Cardiac septum (tissue), 1 donor: ENCODE results near the gene CTNNA3. TPM values are rescaled to one million over a fixed set of nuclear protein-coding genes. Genes with fewer than 3 reads are reported as not detected.

Experiments
- DNase-seq: peaks from one replicate; pipeline ENCODE4 v3.0.0-alpha.2; 2020; ENCODE audit warnings: low spot score
- intact Hi-C: fragments of 100-400 bp; cut with DNase I; formaldehyde crosslinking; loops from one replicate; pipeline ENCODE4 v1.14.0; 2022
- total RNA-seq: library from RNA; stranded (reverse); fragmentation: NEBNext Ultra II Directional; extraction: Animal tissue kit (Norgen Biotek cat#: 25700); gene quantifications from one replicate; pipeline ENCODE4 v1.2.1, GENCODE V29; 2021
- donor health status: DM: no; HTN: no; CAD: no.

The CTNNA3 gene
- total RNA-seq, 1 donor from 2014 or later: 198 TPM

DNA sequence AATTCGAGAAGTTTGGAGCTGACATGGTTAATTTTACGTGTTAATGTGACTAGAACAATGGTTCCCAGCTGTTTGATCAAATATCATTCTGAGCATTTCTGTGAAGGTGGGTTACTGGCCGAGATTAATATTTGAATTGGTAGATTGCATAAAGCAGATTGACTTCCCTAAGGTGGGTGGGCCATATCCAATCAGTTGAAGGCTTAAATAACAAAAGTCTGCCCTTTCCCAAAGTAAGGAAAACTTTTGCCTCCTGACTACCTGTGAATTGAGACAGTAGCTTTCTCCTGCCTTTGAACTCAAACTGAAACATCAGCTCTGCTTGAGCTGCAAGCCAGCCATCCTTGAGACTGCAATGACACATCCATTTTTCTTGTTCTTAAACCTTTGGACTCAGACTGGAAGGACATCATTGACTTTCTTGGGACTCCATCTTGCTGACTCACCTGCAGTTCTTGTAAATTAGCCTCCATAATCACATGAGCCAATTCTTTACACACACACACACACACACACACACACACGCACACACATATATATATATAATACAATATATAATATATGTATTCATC is 833.2 kb downstream of the CTNNA3 start:
- DNase-seq: no peak
- intact Hi-C loops: no loop called here

DNA sequence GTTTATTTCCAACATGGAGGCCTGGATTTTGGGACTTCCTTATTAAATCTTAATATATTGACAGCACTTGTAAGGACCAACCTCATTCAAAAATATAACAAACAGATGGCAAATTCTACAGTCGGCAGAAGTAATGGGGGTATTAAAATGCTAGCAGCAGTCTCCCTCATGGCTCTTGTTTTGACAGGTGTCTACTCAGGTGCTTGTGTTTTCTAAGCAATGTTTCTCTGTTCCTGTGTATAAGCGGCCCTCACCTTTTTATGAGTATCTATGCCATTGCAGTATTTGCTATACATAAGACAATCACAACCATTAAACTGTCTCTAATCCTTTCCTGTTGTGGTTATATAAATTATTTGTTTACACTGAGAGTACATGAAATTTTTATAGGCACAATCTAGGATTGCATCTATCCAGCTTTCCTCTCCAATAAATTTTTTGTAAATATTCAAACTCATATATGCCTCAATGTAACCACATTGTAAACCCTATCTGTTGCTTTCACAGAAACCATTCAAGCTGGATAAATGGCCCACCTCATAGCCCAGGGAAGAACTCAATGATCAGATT is 835.5 kb downstream of the CTNNA3 start:
- intact Hi-C loops: no loop called here
- no peak for DNase-seq

DNA sequence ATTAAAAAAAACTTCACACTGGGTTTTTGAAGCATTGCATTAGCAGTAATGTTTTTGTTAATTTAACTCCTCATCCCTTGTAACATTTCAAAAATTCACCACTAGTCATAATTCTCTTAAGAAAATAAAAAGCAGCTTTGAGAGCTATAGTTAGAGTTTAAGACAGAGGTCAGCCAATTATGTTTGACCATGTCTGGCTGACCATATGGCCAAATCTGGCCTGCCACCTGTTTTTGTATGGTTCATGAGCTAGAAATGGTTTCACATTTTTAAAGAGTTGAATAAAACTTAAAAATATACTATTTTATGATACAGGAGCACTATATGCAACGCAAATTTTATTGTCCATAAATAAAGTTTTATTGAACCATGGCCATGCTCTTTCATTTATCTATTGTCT is 843.2 kb downstream of the CTNNA3 start:
- no peak for DNase-seq
- intact Hi-C loops: no loop called here

DNA sequence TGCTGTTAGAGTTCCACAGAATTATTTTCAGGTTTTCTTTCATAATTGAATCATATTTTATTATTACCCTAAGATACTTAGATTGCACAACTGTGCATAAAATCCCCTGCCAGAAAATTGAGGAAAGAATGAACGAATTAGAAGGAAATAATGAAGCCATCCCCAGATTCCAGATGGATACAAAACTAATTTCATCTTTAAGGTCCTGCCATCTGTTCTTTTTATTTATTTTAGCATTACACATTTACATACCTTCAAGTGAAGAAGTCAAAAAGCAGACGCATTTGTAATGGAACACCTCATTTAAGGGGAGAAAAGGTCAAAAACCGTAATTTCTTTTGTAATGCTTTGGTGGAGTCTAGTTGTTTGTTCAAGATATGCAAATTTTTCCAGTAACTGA is 847.1 kb downstream of the CTNNA3 start:
- intact Hi-C loops: no loop called here
- DNase-seq: no peak

DNA sequence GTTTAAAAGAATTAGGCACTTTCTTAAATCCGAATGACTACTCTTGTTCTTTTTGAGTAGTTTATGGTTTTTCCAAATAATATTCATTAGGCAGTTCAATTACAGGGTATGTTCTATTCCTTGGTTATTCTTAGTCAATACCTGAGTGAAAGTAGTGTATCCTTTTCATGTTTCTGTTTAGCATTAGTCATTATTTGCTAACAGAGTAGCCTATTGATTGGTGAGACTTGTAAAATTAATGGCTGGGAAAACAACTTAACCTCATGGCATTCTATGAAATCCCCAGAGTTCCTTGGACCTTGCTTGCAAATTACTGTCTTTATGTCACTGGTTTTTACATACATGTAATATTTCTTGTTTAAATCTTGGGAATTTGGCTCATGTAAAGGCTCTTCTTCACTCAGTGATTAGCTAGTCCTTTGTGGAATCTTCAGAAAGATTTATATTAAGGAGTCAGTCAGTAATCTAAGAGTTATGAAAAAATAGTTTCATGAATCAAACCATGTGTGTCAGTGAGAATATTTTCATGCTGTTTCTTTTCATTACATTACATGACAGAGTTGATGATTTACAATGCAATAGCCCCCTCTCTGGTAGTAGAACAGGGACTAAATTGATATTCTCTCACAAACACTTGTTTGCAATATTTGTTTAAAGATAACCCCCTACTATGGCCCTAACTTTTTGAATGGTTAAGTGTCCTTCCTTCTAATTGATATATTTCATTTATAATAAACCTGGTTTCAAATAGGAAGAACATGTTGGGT is 851.6 kb downstream of the CTNNA3 start:
- no peak for DNase-seq
- intact Hi-C loops: no loop called here

DNA sequence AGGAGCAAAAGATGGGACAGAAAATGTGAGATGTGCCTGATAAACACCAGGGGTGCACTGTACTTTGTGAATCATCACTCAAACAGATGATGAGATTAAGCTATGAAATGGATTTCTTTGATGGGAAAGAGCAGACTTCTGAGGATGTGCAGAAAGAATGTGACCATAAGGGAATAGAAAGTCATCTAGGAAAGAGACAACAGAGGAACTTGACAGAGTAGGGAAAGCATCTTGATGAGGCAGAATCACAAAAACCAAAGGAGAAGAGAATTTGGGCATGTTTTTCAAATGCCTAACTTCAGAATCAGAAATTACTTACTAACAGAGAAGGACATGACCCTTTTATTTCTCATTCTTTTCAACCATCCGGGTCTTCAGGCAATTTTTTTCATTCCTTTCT is 852.6 kb downstream of the CTNNA3 start:
- intact Hi-C loops: no loop called here

DNA sequence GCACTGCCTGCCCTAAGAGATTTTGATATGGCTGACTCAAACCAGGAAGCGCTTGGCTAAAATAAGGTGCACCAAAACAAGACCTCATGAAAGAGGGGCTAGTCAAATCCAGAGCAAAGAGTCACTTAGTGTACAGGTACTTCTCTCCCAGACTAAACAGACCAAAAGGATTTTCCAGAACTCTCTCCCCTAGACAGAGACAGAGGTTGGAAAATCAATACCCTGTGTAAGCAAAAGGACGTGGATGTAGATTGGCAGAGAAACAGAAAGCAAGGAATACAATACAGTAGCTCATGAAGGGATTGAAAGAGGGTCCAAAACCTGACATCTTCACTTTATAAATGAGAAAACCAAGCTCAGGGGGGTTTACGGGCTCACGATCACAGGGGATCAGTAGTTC is 853.1 kb downstream of the CTNNA3 start:
- intact Hi-C loops: no loop called here

More for the DNA sequence above, 852.6 kb downstream of the CTNNA3 start:
- no peak for DNase-seq

DNA sequence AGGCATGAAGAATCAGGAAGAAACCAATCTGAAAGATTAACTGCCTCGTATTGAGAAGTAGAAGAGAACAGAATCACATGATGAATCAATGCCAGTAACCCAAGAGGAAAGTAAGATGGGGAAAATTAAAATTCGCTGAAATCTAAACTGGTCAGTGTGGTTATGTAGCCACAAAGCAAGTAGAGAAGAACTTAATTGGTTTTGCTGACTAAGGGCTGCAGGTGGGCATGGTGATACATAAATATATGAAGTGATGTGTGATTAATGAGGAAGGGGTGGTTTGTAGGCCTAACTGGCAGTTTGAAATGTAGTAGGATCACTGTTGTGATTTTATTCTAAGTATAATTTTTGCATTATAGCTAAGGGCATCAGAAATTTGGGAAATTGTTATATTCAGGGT is 853.6 kb downstream of the CTNNA3 start:
- intact Hi-C loops: no loop called here
- DNase-seq: no peak

More for the DNA sequence above, 853.1 kb downstream of the CTNNA3 start:
- DNase-seq: no peak

DNA sequence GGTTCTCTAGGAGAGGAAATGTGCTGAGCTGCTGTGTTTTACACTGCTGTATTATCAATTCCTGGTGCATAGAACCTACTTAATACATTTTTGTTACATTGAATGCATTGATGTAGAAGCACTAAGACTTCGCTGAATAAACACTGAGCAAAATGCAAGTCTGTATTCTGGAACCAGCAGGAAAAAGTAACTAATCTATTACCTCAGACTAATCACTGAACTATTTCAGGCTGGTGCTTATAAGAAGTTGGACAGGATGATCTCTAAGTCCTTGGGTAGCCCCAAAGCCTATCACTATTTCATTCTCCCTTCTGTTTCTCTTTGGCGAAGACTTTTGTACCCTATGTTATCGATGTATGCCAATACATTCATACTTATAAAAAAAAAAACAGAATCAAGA is 857.3 kb downstream of the CTNNA3 start:
- intact Hi-C loops: no loop called here
- no peak for DNase-seq

DNA sequence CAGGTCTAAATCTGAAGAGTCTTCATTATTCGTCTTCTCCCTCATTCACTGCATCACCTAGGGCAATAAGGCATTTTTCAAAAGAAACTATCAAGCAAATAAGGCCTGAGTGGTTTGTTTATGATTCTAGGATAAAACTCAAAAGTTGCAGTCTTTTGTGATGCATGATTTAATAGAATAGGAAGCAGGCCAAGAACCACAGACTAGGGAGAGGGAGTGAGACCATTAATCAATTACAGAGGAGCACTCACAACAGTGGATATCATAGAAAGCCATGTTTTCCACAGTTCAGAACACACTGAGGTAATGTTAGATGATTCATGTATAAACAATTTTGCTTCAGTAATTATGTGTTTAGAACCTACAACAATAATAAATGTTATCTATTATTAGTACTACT is 858.0 kb downstream of the CTNNA3 start:
- intact Hi-C loops: no loop called here
- DNase-seq: no peak

DNA sequence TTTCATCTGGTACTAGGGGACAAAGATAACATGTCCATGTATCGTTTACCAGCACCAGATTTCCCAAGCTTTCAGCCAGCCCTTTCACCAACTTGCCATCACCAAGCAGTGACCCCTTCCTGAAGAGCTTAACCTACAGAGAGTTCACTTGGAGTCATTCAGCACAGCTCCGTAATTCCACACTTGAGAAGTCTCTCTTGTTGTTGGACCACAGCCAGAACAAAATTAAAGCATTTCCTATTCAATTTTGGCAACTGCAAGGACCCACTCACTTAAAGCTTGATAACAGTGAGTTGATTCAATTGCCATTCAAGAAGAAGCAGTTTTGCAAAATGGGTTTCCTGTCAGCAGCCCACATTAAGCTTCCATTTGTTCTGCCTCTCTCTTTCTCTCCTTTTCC is 858.7 kb downstream of the CTNNA3 start:
- no peak for DNase-seq
- intact Hi-C loops: no loop called here

DNA sequence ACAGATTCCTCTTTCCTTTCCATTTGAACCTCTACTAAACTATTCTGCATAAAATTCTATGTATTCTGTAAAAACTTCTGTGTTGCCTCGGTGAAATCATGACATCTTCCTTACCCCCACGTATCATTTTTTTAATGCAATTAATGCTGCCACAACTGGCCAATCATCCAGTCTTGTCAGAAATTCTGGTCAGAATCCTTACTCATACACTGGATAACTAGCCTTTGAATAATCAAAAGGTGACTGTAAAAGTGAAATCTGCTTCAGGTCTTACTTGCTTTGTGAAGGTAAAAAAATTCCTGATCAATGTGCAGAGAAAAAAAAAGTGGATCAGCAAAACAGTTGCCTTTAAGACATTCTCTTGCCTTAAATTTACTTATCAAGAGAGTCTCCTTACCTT is 859.2 kb downstream of the CTNNA3 start:
- intact Hi-C loops: no loop called here
- DNase-seq: no peak

DNA sequence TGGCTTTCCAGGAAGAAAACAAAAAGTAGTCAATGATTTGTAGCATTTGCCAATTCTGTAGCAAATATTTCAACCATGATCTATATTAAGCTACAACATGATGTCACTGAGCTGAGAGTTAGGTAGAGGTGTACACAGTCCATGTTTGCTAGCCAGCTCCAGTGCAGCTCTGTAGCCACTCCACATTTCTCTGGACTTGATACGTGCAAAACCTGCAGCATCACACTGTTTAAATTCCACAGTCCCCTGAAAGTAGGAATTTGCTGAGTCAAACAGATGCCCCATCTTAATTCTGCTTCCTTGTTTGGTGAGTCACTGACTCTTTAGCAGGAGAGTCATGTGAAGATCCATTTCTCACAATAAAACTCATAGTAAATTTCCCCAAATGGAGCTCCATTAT is 859.9 kb downstream of the CTNNA3 start:
- intact Hi-C loops: no loop called here
- DNase-seq: no peak

DNA sequence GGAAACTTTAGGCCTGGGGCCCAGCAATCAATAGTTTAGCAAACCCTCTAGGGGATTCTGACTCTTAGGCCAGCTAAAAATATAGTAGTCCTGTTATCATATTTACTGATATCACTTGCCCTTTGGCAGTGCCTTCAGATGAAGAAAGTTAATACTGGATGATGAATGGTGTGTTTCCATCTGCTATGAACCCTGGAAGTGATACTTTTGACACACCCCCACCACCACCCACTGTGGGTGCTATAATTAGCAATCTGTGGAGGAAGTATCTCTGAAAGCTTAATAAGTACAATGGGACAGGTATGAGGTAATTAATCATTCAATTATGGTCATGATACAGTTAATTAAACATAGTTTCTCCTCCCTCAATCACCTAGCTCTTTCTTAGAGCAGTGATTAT is 860.6 kb downstream of the CTNNA3 start:
- intact Hi-C loops: no loop called here
- no peak for DNase-seq

DNA sequence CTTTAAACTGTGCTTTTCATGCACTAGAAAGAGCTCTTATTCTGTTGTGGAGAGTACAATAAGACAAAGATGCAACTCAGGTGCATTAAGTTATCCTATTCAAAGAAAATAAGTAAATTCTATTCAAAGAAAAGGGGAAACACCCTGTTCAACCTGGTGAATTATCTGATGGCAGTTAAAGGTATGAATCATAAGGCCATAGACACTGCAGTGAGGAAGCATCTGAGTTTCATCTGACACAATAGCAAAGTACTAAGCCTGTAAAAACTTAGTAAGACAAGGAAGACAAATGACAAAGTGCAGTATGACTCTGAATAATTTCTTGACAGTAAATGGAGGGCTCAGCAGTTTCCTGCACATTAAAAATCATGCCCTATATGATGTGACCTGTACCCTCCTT is 861.2 kb downstream of the CTNNA3 start:
- DNase-seq: no peak
- intact Hi-C loops: no loop called here

DNA sequence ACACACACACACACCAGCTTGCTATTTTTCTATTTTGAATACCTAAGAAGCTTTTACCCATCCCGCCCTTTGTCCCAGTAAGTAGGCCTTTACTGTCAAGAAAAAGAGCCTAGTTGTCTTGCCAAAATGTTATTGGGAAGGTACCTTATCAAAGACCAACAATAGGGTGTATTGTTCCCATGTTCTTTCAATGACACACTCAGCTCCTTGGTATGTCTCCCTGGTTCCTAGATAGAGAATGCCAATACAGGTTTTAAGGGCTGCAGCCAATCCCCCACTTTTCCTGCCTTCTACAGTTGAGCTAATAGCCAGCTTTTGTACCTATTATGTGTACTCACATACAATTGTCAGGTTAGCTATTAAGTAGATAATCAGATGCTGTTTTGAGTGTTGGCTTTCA is 862.1 kb downstream of the CTNNA3 start:
- intact Hi-C loops: no loop called here
- DNase-seq: no peak

DNA sequence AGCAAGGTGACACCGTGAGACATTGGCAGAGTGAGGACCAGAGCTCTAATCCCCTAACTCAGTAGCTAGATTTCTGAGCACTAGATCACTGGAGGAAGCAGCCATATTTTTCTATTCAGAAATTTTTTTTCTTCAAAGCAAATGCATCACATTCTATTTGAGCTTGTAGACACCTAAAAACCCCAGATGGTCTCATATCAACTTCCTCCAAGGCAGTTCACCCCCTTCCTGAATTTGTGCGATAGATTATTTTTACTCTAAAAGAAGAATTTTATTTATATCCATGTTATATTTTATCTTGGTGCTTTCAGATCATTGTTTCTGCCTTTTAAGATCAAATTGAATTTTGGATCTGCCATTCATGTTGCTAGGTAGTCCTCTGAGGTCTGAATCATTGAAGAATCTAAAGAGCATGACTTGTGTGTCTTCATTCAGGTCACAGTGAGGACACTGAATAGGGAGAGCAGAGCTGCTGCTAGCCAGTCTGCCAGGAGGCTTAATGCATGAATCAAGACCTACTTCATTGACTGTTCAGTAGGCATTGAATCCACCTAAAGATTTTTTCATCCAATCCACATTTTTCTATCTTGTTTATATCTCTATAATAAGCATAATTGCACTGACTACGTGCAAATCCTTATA is 863.1 kb downstream of the CTNNA3 start:
- DNase-seq: no peak
- intact Hi-C loops: no loop called here

DNA sequence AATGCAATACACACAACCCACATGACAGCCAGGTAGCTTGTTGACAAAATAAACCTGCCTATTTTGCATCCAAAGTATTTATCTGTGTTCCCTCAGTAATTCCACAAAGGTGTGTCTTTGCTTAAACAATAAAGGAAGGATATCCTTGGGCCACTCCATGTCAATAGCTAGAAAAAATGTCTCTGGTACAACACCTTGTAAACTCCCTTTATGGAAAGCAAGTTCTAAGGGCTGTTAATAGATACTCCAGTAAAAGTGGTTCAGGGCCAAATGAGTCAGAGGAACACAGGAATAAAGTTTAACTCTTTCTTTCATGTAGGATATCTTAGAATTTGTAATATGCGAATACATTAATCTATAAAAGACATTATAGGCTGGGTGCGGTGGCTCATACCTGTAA is 867.0 kb downstream of the CTNNA3 start:
- intact Hi-C loops: no loop called here
- DNase-seq: no peak

DNA sequence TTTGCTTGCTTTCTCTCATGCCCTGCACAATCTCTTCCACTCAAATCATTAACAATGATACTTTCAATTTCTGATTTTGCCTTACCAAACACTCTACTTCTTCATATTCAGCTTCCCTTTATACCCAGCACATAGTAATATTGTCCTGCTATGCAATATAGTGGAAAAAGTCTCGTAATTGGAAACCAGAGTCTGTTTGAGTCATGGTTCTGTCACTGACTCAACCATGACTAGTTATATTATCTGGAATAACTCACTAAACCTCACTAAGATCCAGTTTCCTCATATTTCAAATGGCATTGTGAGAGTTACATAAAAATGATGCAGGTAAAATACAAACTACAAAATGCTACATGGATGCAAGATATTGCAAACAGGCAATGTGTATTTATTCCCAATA is 868.6 kb downstream of the CTNNA3 start:
- intact Hi-C loops: no loop called here
- DNase-seq: no peak

DNA sequence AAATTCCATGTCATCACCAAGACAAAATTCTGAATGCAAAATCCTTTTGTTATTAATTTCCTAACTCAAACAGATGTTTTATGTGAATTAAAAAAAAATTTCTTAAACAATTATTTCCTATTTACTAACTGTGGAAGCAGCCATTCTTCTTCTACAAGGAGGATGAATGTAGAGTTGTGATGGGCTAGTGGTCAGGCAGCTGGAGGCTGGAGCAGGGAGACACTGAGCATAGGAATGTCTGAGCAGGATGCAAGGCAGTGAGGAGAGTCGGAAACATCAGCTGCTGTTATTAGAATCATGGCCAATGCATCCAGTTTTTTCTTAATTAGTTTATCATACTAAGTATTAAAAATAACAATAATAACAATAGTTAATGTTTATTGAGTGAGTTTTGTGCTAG is 872.7 kb downstream of the CTNNA3 start:
- intact Hi-C loops: no loop called here
- DNase-seq: no peak

DNA sequence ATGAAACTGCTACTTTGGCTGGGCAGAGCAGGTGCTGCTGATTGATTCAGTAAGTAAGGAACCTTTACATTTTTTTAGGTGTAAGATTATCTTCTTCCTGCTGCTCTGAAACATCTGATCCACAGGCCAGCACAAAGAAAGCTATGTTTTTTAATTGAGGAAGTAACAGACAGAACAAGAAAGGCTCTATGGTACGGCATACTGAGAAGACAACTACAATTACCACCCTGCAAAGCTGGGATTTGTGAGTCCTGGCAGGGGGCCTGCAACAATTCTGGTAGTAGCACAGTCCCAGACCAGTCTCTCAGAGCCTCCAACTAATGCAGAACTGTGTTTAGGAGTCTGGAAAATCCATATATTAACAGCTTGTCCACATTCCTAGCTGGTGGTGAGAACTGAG is 873.2 kb downstream of the CTNNA3 start:
- intact Hi-C loops: no loop called here

More for the DNA sequence above, 873.2 kb downstream of the CTNNA3 start:
- DNase-seq: no peak
